Pulmonary artery endothelial cell (primary cell): ENCODE results near the gene CACTIN. TPM values are rescaled to one million over a fixed set of nuclear protein-coding genes. Genes with fewer than 3 reads are reported as not detected.
"Not testable (repeated sequence)": the region's sequence is repeated elsewhere in the genome, so short reads cannot be mapped to it uniquely, and the experiment has no call there.

Experiments
- DNase-seq: peaks from one replicate; pipeline ENCODE4 v3.0.0-alpha.2; 2011; ENCODE audit warnings: low read depth, low spot score
- total RNA-seq: library from RNA; depleted of rRNA; stranded (reverse); fragments of >200 nt; gene quantifications from 2 replicates; pipeline ENCODE4 v1.2.3, GENCODE V29; 2014

Gene CACTIN
- total RNA-seq, 1 donor from 2014 or later = 33.8 TPM

DNA sequence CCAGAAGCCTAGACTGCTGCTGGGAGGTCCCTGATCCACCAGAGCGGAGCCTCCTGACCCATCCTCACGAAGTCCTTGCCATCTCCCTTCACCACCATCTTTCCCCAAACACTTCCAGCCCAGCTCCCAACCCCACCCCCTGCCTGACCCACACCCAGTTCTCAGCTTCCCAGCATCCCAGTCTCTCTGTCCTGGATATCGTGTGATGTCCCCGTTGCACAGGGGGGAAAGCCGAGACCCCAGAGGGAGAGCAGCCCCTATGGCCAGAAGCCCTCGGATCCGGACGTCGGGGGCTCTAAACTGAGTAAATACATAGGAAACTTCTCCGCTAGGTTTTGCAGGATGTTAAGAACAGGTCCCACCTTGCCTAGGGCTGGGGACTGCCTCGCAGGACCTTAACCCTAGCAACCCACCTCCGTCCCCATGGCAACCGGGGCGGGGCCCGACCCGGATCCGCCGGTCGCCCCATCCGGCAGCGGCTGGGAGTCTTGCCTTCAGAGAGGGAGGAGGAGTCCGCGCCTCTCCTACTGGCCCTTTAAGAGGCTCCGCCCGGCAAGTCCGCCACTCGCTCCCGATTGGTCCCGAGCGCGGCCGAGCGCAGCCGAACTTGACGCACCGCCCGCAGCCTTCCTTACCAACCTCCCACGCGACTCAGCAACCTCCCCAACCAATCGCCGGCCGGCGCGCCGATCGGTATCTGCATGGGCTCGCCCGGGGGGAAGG lies 54.3 kb downstream of the CACTIN start:
- DNase-seq = peak; percentile 99

DNA sequence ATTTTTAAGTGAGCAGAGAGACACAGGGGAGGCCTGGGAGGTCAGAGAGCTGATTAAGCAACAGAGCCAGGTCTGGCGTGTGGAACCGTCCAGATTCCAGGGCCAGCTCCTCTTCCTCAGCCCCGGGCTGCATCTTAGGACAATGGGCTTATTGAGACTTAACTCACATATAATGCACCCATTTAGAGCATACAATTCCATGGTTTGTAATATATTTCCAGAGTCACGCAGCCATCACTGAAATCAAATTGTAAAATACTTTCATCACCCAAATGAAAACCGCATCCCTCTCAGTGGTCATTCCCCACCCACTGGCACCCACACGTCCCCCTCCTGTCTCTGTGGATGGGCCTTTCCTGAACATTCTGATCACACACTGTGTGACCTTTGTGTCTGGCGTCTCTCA lies 56.0 kb downstream of the CACTIN start:
- DNase-seq = no peak

DNA sequence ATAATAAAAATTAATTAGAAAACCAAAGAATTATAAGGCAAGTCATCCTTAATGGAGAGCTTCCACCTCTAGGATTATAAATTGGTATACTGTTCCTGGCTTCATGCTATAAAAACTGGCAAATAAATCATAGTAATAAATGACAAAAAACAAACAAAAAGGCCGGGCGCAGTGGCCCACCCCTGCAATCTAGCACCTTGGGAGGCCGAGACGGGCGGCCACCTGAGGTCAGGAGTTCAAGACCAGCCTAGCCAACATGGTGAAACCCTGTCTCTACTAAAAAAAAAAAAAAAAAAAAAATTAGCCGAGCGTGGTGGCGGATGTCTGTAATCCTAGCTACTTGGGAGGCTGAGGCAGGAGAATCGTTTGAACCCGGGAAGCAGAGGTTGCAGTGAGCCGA lies 56.5 kb downstream of the CACTIN start:
- DNase-seq = not testable (repeated sequence)

DNA sequence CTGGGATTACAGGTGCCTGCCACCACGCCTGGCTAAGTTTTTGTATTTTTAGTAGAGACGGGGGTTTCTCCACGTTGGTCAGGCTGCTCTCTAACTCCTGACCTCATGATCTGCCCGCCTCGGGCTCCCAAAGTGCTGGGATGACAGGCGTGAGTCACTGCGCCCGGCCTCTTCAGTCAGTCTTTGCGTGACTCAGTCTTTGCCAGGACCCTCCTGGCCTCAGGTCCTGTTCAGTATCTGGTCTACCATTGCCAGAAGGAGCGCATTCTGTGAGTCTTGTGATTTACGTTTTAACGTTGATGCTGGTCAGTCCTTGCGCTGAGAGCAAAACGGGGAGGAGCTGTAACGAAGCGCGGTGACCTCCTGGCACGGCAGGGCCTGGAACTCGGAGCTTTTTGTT lies 61.5 kb downstream of the CACTIN start:
- no peak for DNase-seq

DNA sequence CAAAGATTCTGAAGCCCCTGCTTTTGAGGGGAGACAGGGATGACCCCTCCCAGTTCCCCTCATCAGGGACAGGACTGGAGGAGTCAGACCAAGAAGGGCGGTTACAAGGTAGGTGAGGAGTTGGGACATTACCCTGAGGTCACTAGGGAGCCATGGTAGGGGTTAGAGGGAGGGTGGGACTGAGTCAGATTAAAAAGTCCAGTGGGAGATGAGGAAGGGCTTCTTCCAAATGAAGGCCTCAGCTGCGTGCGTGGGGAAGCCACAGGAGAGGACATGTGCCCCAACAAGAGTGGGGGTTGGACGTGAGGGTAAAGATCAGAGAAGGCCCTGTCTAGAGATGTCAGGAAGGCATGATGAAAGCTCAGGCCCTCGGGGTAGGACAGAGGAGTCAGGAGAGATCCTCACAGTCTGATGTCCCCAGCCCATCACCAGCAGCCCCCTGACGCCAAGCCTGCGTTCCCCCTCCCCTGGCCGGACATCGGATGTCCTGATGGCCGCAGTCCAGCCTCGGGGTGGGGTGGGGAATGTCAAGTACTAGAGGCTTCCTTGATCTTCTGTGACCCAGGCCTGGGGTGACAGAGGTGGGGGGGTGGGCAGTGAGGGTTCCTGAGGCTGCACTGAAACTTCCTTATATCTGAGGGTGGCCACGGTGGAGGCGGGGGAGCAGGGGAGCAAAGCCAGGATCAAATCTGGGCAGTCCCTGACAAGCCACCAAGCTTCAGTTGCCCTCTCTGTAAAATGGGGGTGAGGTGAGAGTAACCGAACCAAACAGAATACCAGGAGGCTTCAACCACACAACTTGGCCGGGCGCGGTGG lies 62.7 kb downstream of the CACTIN start:
- DNase-seq = no peak

Other genes starting within 250 kb of the CACTIN start
- not detected in 2 replicates for gene SMIM24, start 146.3 kb downstream of the CACTIN start, total RNA-seq
- gene SMIM44, start 143.3 kb downstream of the CACTIN start, total RNA-seq = not detected in 2 replicates
- gene DOHH, start 126.1 kb downstream of the CACTIN start, total RNA-seq = 15.6 and 22.4 TPM in 2 replicates
- 46.1 and 46.6 TPM in 2 replicates for gene FZR1, start 120.5 kb downstream of the CACTIN start, total RNA-seq
- gene TEKTIP1, start 87.6 kb downstream of the CACTIN start, total RNA-seq = not detected in 2 replicates
- 65.7 and 72.8 TPM in 2 replicates for gene MFSD12, start 69.2 kb downstream of the CACTIN start, total RNA-seq
- 91.2 and 99.7 TPM in 2 replicates for gene HMG20B, start 53.8 kb downstream of the CACTIN start, total RNA-seq
- gene GIPC3, start 41.3 kb downstream of the CACTIN start, total RNA-seq = 0.18 and 0.53 TPM in 2 replicates
- gene TBXA2R, start 19.9 kb downstream of the CACTIN start, total RNA-seq = 0.66 and 0.67 TPM in 2 replicates
- gene PIP5K1C, start 73.7 kb upstream of the CACTIN start, total RNA-seq = 15.4 and 22.5 TPM in 2 replicates
- gene TJP3, start 81.6 kb upstream of the CACTIN start, total RNA-seq = not detected in 2 replicates
- 17.5 and 29.0 TPM in 2 replicates for gene APBA3, start 134.9 kb upstream of the CACTIN start, total RNA-seq
- gene MRPL54, start 135.9 kb upstream of the CACTIN start, total RNA-seq = 41.2 and 49.6 TPM in 2 replicates
- not detected in 2 replicates for gene RAX2, start 145.4 kb upstream of the CACTIN start, total RNA-seq
- gene MATK, start 159.6 kb upstream of the CACTIN start, total RNA-seq = under 0.01 TPM in 1 of 2 replicates, not detected in the other
- gene ZFR2, start 242.2 kb upstream of the CACTIN start, total RNA-seq = not detected in 2 replicates